H1 (cell line): Measurements from ENCODE around the gene ASPA. TPM values are rescaled to one million over a fixed set of nuclear protein-coding genes. Genes with fewer than 3 reads are reported as not detected.

Source experiments
- HDAC2 ChIP-seq, 2 experiments: fragments of 300-600 bp in 1 of 2; sonication (generic) in 1 of 2; IDR thresholded peaks; 2 replicates each; pipeline ENCODE4 v1.6.1; 2011 to 2012; ENCODE audit warnings: low read depth in 2 of 2, low read length in 2 of 2, mild to moderate bottlenecking in 2 of 2, moderate library complexity in 2 of 2, borderline replicate concordance in 1 of 2, inconsistent platforms in 1 of 2
- JUN ChIP-seq: IDR thresholded peaks from 2 replicates; pipeline ENCODE4 v1.6.1; 2011; ENCODE audit warnings: low read depth, mild to moderate bottlenecking, improper control_type of control experiment, low read length
- POLR2A ChIP-seq, 2 experiments: IDR thresholded peaks; 1 replicate in 1 of 2; 2 replicates in 1 of 2; pipeline ENCODE4 v1.6.1; 2011; ENCODE audit warnings: low read depth in 2 of 2, low read length in 2 of 2, mild to moderate bottlenecking in 2 of 2; ENCODE audit errors: control extremely low read depth in 1 of 2
- RFX5 ChIP-seq: IDR thresholded peaks from 2 replicates; pipeline ENCODE4 v1.6.1; 2011; ENCODE audit warnings: low read depth, low read length, improper control_type of control experiment, borderline replicate concordance
- polyA plus RNA-seq, 7 experiments: library from polyadenylated mRNA; depleted of rRNA in 3 of 7; stranded (reverse) in 5 of 7; unstranded in 2 of 7; fragments of >200 nt in 5 of 7; fragments of 200-250 nt in 2 of 7; gene quantifications; 1 replicate in 5 of 7; 2 replicates in 1 of 7; 4 replicates in 1 of 7; pipeline versions ENCODE4 v1.2.1 to v1.2.3, GENCODE V29; 2011 to 2013; ENCODE audit warnings: missing spikeins in 2 of 7, mixed read lengths in 2 of 7
- total RNA-seq: library from RNA; stranded (reverse); fragmentation: NEBNext Ultra II Directional; extraction: Animal tissue kit (Norgen Biotek cat#: 25700); gene quantifications from 2 replicates; pipeline ENCODE4 v1.2.1, GENCODE V29; 2021
- TF ChIP-seq, protein P1 (sequence below): IDR thresholded peaks from 2 replicates; pipeline ENCODE4 v1.6.1; 2011; ENCODE audit warnings: low read depth, mild to moderate bottlenecking, low read length; ENCODE audit not compliant: insufficient read depth
- TF ChIP-seq, protein P2 (sequence below): IDR thresholded peaks from 2 replicates; pipeline ENCODE4 v1.6.1; 2012; ENCODE audit warnings: low read length, inconsistent platforms

ASPA gene
- total and polyA plus RNA-seq, 2 of the 8 experiments (the other 6 are each of a cell fraction or from before 2014, with no cell fraction given) = 0.03 TPM; not detected in 1

DNA sequence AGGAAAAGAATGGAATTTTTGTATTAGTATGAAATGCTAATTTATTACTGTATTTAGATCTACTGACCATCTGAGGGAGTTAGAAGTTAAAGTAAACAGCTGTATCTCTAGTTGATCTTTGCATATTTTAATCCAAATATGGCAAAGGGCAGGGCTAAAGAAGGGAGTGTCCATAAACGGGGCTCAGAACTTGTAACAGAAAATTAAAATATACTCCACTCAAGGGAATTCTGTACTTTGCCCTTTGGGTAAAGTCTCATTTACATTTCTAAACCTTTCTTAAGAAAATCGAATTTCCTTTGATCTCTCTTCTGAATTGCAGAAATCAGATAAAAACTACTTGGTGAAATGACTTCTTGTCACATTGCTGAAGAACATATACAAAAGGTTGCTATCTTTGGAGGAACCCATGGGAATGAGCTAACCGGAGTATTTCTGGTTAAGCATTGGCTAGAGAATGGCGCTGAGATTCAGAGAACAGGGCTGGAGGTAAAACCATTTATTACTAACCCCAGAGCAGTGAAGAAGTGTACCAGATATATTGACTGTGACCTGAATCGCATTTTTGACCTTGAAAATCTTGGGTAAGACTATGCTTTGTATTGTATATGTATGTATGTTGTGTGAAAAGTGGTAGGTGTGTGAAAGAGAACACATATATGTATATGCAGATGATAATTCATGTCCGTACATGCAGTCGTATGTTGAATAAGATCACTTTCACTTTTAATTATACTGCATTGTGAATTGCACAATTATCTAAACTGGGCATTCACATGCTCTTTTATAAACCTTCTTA lies at the start of gene ASPA (continued):
- no peak for TF ChIP-seq RFX5
- TF ChIP-seq HDAC2 (IDR thresholded peaks at IDR 0.05; ENCODE audit: borderline replicate concordance in 1 of 2, low read depth in 2 of 2, low read length in 2 of 2) = no peak
- TF ChIP-seq, protein P1, sequence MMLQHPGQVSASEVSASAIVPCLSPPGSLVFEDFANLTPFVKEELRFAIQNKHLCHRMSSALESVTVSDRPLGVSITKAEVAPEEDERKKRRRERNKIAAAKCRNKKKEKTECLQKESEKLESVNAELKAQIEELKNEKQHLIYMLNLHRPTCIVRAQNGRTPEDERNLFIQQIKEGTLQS = no peak
- no peak for TF ChIP-seq JUN
- no peak for TF ChIP-seq POLR2A (IDR thresholded peaks at IDR 0.05; ENCODE audit: control extremely low read depth in 1 of 2, low read depth in 2 of 2, low read length in 2 of 2)
- TF ChIP-seq, protein P2, sequence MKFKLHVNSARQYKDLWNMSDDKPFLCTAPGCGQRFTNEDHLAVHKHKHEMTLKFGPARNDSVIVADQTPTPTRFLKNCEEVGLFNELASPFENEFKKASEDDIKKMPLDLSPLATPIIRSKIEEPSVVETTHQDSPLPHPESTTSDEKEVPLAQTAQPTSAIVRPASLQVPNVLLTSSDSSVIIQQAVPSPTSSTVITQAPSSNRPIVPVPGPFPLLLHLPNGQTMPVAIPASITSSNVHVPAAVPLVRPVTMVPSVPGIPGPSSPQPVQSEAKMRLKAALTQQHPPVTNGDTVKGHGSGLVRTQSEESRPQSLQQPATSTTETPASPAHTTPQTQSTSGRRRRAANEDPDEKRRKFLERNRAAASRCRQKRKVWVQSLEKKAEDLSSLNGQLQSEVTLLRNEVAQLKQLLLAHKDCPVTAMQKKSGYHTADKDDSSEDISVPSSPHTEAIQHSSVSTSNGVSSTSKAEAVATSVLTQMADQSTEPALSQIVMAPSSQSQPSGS = no peak
- TF ChIP-seq, all 59 proteins: peak for 0
